Ascending aorta (tissue), 2 donors: ENCODE measurements around the gene SRR. TPM values are rescaled to one million over a fixed set of nuclear protein-coding genes. Genes with fewer than 3 reads are reported as not detected.
"Not testable (repeated sequence)": the region's sequence is repeated elsewhere in the genome, so short reads cannot be mapped to it uniquely, and the experiment has no call there.

Source experiments
- DNase-seq, 2 donors: peaks; one replicate each; pipeline ENCODE4 v3.0.0-alpha.2; 2019; ENCODE audit warnings: low spot score in 2 of 2
- H3K27ac ChIP-seq, 2 donors: fragments of 200-600 bp; sonication (generic); one replicate each; pipeline ENCODE4 v1.5.1; 2016 to 2017; ENCODE audit warnings: mild to moderate bottlenecking in 1 of 2
- H3K27me3 ChIP-seq: fragments of 200-600 bp; sonication (generic); one replicate; pipeline ENCODE4 v1.5.1; 2017
- H3K36me3 ChIP-seq, 2 donors: fragments of 200-600 bp; sonication (generic); one replicate each; pipeline ENCODE4 v1.5.1; 2016
- H3K4me1 ChIP-seq, 2 donors: fragments of 200-600 bp; sonication (generic); one replicate each; pipeline ENCODE4 v1.5.1; 2016 to 2017; ENCODE audit warnings: mild to moderate bottlenecking in 1 of 2
- H3K4me3 ChIP-seq, 2 donors: fragments of 200-600 bp; sonication (generic); one replicate each; pipeline ENCODE4 v1.5.1; 2016 to 2017; ENCODE audit warnings: mild to moderate bottlenecking in 1 of 2
- H3K9me3 ChIP-seq, 2 donors: fragments of 200-600 bp; sonication (generic); one replicate each; pipeline ENCODE4 v1.5.1; 2016
- CTCF ChIP-seq, 3 experiments: fragments of 200-600 bp in 2 of 3; fragments of 450-650 bp in 1 of 3; sonication (generic) in 2 of 3; IDR thresholded peaks; one replicate each; pipeline ENCODE4 v1.5.1; 2016 to 2019; ENCODE audit warnings: antibody characterized with exemption in 3 of 3, mild to moderate bottlenecking in 1 of 3, moderate library complexity in 1 of 3
- intact Hi-C: fragments of 100-400 bp; cut with DNase I; formaldehyde crosslinking; loops from one replicate; pipeline ENCODE4 v1.15.1; 2023
- total RNA-seq: library from RNA; depleted of rRNA; stranded (reverse); fragments of >200 nt; gene quantifications from one replicate; pipeline ENCODE4 v1.1.0, GENCODE V29; 2016

The SRR gene
- total RNA-seq, 1 donor from 2014 or later, result not detected

- TF ChIP-seq CTCF (IDR thresholded peaks at IDR 0.05), result no peak
- H3K36me3 ChIP-seq, result peaks cover 2 to 7% of the 10 kb centered on the region in 2 donors
- peak overlapping the region; percentile 63 for H3K27ac ChIP-seq
- intact Hi-C loops, result no loop called here
- DNase-seq, result no peak
- no peaks in the 10 kb centered on the region for H3K27me3 ChIP-seq
- H3K9me3 ChIP-seq, result no peaks in the 10 kb centered on the region
- H3K4me1 ChIP-seq, result peaks cover 7 to 23% of the 10 kb centered on the region in 2 donors
- H3K4me3 ChIP-seq, result no peak overlapping the region
Measured at GRCh38 chr17:2264067-2264860, 39.5 kb upstream of the SRR start.

DNA sequence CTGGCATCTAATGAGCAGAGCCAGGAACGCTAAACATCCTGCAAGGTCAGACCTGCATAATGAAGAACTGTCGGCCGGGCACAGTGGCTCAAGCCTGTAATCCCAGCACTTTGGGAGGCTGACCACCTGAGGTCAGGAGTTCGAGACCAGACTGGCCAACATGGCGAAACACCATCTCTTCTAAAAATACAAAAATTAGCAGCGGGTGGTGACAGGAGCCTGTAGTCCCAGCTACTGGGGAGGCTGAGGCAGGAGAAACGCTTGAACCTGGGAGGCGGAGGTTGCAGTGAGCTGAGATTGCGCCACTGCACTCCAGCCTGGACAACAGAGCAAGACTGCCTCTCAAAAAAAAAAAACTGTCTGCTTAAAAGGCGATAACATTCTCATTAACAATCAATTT, 38.6 kb upstream of the SRR start:
- H3K9me3 ChIP-seq, H3K4me3 ChIP-seq, H3K27me3 ChIP-seq, intact Hi-C loops, DNase-seq: not testable (repeated sequence)
- Histone ChIP-seq H3K36me3 (peaks cover 4 to 15% of the 10 kb centered on the region in 2 donors), H3K27ac (peak overlapping the region in 1 of 2 donors; percentile 63), H3K4me1 (peaks cover 7 to 23% of the 10 kb centered on the region in 2 donors)

DNA sequence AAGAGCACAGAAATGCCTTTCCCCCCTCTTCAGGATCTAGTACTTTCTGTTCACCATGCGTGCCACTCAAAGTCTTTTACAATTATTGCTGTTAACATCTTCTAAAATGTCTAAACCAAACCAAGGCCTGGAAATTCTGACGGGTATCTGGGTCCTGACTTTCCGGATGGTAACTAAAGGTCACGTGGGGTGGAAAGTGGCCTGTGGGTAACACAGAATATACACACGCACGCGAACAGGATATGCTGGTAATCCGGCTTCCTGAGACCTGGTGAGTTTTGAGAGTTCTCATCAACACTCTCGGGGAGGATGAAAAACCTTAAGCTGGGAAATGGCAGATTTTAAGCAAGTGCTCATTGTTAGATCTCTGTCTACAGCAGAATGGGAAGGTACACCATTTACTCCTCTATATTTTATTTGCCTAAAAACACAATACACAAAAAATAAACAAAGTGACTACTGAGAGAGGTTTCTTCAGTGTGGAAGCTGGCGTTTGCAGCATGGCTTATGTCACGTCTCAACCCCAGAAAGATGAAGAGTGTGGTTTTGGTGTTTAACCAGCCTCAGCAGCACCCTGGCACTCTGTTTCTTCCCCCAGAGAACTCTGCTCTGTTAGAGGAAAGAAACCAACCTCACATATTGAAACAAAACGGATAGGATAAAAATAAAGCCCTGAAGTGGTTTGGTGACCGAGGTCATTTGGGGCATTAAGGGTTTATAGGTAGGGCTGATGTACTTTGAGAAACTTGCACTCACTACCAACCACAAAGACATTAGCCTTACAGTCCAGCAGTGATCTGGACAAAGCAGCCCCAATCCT, 37.5 kb upstream of the SRR start:
- TF ChIP-seq CTCF (IDR thresholded peaks at IDR 0.05), result no peak
- no peak overlapping the region for H3K4me3 ChIP-seq
- intact Hi-C loops, result no loop called here
- no peaks in the 10 kb centered on the region for H3K9me3 ChIP-seq
- H3K27me3 ChIP-seq, result no peaks in the 10 kb centered on the region
- no peak overlapping the region for H3K27ac ChIP-seq
- DNase-seq, result peak; percentile 21 to 69
- H3K36me3 ChIP-seq, result peaks cover 7 to 15% of the 10 kb centered on the region in 2 donors
- peaks cover 7 to 31% of the 10 kb centered on the region in 2 donors for H3K4me1 ChIP-seq

DNA sequence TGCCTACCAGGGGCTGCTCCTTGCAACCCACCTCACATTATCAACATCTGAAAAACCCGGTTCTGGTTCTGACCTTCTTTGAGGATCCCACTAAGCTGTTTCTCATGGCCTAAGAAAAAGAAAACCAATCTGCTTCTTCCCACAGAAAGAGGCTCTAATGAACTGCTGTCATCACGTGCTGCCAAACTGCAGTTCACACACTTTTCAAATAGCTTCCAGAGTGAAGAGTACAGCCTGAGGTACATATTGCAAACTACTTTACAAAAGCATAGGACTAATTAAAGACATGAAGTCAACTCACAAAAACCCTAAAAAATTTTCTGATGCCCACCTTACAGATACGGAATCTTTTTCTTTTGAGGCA, 36.9 kb upstream of the SRR start:
- H3K4me3 ChIP-seq, result no peak overlapping the region
- peaks cover 7 to 33% of the 10 kb centered on the region in 2 donors for H3K4me1 ChIP-seq
- peaks cover 7 to 15% of the 10 kb centered on the region in 2 donors for H3K36me3 ChIP-seq
- H3K27me3 ChIP-seq, result no peaks in the 10 kb centered on the region
- intact Hi-C loops, result no loop called here
- TF ChIP-seq CTCF (IDR thresholded peaks at IDR 0.05), result no peak
- H3K27ac ChIP-seq, result no peak overlapping the region
- DNase-seq, result no peak
- H3K9me3 ChIP-seq, result no peaks in the 10 kb centered on the region

- H3K27me3 ChIP-seq, result no peaks in the 10 kb centered on the region
- H3K4me1 ChIP-seq, result peaks cover 7 to 32% of the 10 kb centered on the region in 2 donors
- DNase-seq, result no peak
- TF ChIP-seq CTCF (IDR thresholded peaks at IDR 0.05), result no peak
- peaks cover 7 to 15% of the 10 kb centered on the region in 2 donors for H3K36me3 ChIP-seq
- intact Hi-C loops, result no loop called here
- H3K9me3 ChIP-seq, result no peaks in the 10 kb centered on the region
- no peak overlapping the region for H3K4me3 ChIP-seq
- no peak overlapping the region for H3K27ac ChIP-seq
Measured at GRCh38 chr17:2267354-2267753, 36.4 kb upstream of the SRR start.
